ENCODE measurements around the gene THRAP3. TPM values are rescaled to one million over a fixed set of nuclear protein-coding genes. Genes with fewer than 3 reads are reported as not detected.

THRAP3 gene
- total and polyA plus RNA-seq, 8 donors: 22.2 to 97.9 (median 33.6) TPM

DNA sequence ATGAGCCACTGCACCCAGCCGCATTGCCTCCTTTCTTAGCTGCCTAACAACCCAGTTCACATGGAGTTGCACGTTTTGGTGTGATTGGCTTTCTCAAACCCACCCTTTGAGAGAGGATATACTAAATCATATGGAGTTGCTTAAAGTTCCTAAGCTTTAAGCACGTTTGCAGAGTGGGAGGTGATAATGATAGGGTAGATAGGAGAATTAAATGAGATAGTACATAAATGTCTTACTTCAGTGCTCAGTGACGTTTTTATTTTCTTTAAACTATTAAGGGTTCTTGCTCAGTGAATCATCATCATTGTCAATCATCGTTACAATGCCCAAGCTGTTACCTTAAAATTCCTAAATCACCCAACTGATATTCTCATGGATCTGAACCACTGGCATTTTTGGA lies 79.0 kb downstream of the THRAP3 start:
- Histone ChIP-seq H3K4me3 (no peak overlapping the region), H3K9me3 (no peaks in the 10 kb centered on the region), H3K36me3 (peaks cover 55 to 67% (median 66%) of the 10 kb centered on the region in 4 donors), H3K27me3 (no peaks in the 10 kb centered on the region), H3K27ac (no peak overlapping the region), H3K4me1 (peaks cover 16 to 52% (median 26%) of the 10 kb centered on the region in 4 donors)
- 63 to 73% (median 68%) methylated on average over 5 of the region's 5 CpGs for WGBS, 5 donors
- no peak for DNase-seq
- no peak for TF ChIP-seq POLR2A (IDR thresholded peaks at IDR 0.05)
- TF ChIP-seq, protein P1, sequence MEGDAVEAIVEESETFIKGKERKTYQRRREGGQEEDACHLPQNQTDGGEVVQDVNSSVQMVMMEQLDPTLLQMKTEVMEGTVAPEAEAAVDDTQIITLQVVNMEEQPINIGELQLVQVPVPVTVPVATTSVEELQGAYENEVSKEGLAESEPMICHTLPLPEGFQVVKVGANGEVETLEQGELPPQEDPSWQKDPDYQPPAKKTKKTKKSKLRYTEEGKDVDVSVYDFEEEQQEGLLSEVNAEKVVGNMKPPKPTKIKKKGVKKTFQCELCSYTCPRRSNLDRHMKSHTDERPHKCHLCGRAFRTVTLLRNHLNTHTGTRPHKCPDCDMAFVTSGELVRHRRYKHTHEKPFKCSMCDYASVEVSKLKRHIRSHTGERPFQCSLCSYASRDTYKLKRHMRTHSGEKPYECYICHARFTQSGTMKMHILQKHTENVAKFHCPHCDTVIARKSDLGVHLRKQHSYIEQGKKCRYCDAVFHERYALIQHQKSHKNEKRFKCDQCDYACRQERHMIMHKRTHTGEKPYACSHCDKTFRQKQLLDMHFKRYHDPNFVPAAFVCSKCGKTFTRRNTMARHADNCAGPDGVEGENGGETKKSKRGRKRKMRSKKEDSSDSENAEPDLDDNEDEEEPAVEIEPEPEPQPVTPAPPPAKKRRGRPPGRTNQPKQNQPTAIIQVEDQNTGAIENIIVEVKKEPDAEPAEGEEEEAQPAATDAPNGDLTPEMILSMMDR (IDR thresholded peaks at IDR 0.05): no peak
- TF ChIP-seq POLR2AphosphoS5 (IDR thresholded peaks at IDR 0.05): no peak
- no peak for TF ChIP-seq EP300 (IDR thresholded peaks at IDR 0.05)
- intact Hi-C loops (cut with DNase I; ENCODE audit: low total_unique reads): no loop called here

DNA sequence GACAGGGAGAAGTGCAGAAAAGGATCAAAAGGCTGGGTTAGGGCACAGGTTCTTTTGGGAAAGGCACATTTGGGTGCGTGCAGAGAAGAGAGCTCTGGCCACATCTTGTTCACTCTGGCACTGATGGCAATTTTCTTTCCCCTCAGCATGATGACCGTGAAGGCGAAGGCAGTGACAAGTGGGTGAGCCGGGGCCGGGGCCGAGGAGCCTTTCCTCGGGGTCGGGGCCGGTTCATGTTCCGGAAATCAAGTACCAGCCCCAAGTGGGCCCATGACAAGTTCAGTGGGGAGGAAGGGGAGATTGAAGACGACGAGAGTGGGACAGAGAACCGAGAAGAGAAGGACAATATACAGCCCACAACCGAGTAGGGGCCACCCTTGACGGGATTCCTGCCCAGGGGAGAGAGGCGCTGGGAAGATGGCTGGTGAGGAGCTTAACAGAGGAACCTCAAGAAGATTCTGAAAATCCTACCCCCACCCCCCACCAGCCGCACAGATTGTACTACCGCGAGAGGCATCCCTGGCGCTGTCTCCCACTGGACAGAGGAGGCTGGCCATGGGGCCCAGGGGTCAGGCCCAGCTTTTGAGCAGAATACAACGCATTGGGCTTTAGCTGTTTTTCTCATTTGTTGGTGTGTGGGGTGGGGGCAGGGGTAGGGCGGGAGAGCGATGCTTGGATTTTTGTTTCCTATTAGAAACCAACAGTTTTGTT lies 79.6 kb downstream of the THRAP3 start:
- intact Hi-C loops (cut with DNase I; ENCODE audit: low total_unique reads): no loop called here
- no peak for DNase-seq
- TF ChIP-seq POLR2A (IDR thresholded peaks at IDR 0.05) (no peak), POLR2AphosphoS5 (IDR thresholded peaks at IDR 0.05) (no peak), EP300 (IDR thresholded peaks at IDR 0.05) (no peak)
- TF ChIP-seq, protein P1 (IDR thresholded peaks at IDR 0.05): no peak
- Histone ChIP-seq H3K27me3 (no peaks in the 10 kb centered on the region), H3K4me3 (no peak overlapping the region), H3K27ac (no peak overlapping the region), H3K36me3 (peaks cover 50 to 62% (median 61%) of the 10 kb centered on the region in 4 donors), H3K9me3 (no peaks in the 10 kb centered on the region), H3K4me1 (peaks cover 16 to 48% (median 26%) of the 10 kb centered on the region in 4 donors)
- WGBS, 5 donors: 91 to 93% (median 91%) methylated on average over 23 of the region's 23 CpGs

DNA sequence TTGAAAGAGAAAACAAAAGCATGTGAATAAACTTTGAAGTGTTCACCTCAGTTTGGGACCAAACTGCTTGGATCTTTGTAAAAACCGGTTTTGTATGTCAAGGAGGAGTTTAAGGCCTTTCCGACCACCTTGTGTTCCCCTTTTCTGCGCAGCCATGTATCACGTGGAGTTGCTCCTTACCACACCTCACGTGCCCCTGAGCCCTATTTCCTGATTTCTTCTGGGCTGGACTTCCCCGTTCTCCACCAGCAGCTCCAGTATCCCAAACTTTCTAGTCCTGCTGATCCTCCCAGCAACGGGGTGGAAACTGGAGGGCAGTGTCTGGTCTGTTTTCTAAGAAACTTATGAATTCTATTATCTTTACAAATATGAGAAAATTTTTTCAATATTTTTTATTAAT lies 80.3 kb downstream of the THRAP3 start:
- intact Hi-C loops (cut with DNase I; ENCODE audit: low total_unique reads): no loop called here
- peaks cover 16 to 41% (median 26%) of the 10 kb centered on the region in 4 donors for H3K4me1 ChIP-seq
- no peak for TF ChIP-seq POLR2AphosphoS5 (IDR thresholded peaks at IDR 0.05)
- TF ChIP-seq POLR2A (IDR thresholded peaks at IDR 0.05): no peak
- TF ChIP-seq EP300 (IDR thresholded peaks at IDR 0.05): no peak
- TF ChIP-seq, protein P1 (IDR thresholded peaks at IDR 0.05): no peak
- 65 to 79% (median 75%) methylated on average over 7 of the region's 7 CpGs for WGBS, 5 donors
- H3K4me3 ChIP-seq: no peak overlapping the region
- DNase-seq: no peak
- no peaks in the 10 kb centered on the region for H3K27me3 ChIP-seq
- peaks cover 44 to 55% (median 54%) of the 10 kb centered on the region in 4 donors for H3K36me3 ChIP-seq
- peak overlapping the region in 1 of 5 donors; percentile 88 for H3K27ac ChIP-seq
- no peaks in the 10 kb centered on the region for H3K9me3 ChIP-seq

DNA sequence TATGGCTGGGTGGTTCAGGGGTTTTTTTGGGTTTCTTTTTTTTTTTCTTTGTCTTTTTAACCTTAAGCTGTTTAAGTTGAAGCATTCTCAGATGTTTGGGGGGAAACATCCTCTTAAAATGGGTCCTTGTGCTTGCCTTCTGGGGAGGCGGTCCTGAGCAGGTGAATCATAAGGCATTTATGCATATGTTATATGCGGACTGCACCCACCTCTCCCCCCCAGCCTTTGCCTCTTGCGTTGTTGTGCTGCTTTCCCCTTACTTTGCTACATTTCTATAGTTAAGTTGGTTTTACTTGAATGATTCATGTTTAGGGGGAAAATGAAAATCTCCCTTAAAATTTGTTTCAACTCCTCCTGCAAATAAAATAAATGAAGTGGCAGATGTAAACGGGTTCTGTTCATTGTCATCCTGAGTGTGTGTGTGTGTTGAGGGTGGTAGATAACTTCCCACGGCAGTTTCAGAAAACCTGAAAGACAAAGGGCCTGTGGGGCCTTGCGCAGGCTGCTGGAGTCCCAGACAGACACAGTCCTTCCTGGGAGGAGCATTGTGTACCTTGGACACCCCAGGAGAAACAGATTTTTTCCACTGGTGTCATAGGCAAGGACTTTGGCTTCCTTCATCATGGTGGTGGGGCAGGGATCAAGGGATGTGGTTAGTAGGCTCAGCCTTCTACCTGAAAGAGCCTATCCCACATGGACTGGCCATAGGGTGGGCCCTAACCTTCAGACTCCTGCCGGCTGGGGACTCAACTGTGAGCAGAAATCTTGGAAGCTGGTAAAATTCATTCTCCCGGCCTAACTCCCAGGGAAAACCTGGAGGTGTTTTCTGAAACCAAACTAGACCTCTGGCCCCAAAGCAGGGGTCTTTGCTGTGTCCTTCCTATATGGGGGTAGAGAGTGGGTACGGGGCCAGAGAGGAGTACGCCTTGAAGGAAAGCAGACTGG lies 81.0 kb downstream of the THRAP3 start:
- intact Hi-C loops (cut with DNase I; ENCODE audit: low total_unique reads): no loop called here
- TF ChIP-seq POLR2A (IDR thresholded peaks at IDR 0.05): no peak
- no peak for TF ChIP-seq POLR2AphosphoS5 (IDR thresholded peaks at IDR 0.05)
- WGBS, 5 donors: 75 to 80% (median 77%) methylated on average over 10 of the region's 10 CpGs
- Histone ChIP-seq H3K9me3 (no peaks in the 10 kb centered on the region), H3K4me1 (peaks cover 15 to 34% (median 26%) of the 10 kb centered on the region in 4 donors), H3K4me3 (no peak overlapping the region), H3K36me3 (peaks cover 39 to 50% (median 46%) of the 10 kb centered on the region in 4 donors), H3K27ac (peak overlapping the region in 4 of 5 donors; percentile 81 to 88 (median 86)), H3K27me3 (no peaks in the 10 kb centered on the region)
- DNase-seq: peak in 1 of 2 donors; percentile 38
